Hepatic stellate cell (primary cell): ENCODE data around the gene SV2A.
"Not testable (repeated sequence)": the region's sequence is repeated elsewhere in the genome, so short reads cannot be mapped to it uniquely, and the experiment has no call there.

ENCODE experiments used
- DNase-seq: peaks from one replicate; pipeline ENCODE4 v3.0.0; 2011; ENCODE audit warnings: low spot score

The SV2A gene

DNA sequence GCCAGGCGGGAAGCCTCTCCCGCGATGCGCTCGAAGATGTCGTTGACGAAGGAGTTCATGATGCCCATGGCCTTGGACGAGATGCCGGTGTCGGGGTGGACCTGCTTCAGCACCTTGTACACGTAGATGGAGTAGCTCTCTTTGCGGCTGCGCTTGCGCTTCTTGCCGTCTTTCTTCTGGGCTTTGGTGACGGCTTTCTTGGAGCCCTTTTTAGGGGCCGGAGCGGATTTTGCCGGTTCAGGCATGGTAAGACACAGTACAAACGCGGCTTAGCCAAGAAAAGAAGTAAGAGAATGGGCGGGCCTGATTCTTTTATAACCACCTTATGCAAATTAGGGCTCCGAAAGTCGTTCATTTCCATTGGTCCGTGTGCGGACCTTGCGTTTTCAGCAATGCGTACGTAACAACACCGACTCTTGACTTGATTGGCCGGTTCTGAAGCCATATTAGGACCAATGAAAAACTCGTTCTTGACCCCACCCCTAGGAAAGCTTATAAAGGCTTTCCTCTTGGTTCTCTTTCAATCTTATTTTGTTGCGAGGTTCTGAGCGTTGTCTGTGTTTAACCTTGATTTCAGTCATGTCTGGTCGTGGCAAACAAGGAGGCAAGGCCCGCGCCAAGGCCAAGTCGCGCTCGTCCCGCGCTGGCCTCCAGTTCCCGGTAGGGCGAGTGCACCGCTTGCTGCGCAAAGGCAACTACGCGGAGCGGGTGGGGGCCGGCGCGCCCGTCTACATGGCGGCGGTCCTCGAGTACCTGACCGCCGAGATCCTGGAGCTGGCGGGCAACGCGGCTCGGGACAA is 31.0 kb downstream of the SV2A start:
- DNase-seq, result peak; percentile 95

DNA sequence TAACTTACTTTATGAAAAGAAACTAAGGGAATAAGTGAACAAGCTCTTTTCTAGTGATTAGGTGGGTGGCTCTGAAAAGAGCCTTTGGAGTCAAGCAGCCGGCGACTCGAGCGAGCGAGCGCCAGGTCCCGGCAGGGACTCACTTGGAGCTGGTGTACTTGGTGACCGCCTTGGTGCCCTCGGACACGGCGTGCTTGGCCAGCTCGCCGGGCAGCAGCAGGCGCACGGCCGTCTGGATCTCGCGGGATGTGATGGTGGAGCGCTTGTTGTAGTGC is 31.6 kb downstream of the SV2A start:
- DNase-seq, result not testable (repeated sequence)

DNA sequence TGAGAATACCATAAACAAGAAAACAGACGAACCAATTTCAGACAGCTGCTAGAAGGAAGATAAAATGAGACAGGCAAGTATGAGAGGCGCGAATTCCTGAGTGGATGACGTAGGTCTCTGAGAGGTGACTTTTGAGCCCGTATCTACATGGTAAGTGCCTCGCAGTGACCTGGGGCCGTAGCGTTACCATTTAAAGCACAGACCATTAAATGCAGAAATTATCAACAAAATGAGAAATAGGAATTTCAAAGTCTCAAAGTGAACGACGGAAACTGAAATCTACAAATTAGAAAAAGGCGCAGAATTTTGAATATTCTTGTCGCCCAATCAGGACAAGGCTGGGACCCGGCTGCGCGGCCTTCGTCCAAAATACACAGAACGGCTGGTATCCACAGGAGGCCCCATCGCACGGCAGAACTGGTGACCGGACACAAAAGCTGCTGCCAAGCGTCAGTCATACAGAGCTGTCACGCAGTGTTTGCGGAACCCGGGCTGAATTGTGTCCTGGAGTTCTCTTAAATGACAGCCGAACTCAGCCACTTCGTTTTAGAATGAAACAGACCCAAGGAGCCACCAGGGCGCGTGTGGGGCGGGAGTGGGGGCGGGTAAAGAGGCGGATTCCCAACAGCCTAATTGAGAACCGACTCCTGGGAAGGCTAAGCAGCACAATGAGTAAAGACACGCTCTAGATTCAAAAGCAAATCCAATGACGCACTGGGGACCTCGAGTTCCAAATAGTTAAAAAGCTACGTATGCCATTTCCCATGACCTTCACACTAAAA is 32.1 kb downstream of the SV2A start:
- peak; percentile 85 for DNase-seq

DNA sequence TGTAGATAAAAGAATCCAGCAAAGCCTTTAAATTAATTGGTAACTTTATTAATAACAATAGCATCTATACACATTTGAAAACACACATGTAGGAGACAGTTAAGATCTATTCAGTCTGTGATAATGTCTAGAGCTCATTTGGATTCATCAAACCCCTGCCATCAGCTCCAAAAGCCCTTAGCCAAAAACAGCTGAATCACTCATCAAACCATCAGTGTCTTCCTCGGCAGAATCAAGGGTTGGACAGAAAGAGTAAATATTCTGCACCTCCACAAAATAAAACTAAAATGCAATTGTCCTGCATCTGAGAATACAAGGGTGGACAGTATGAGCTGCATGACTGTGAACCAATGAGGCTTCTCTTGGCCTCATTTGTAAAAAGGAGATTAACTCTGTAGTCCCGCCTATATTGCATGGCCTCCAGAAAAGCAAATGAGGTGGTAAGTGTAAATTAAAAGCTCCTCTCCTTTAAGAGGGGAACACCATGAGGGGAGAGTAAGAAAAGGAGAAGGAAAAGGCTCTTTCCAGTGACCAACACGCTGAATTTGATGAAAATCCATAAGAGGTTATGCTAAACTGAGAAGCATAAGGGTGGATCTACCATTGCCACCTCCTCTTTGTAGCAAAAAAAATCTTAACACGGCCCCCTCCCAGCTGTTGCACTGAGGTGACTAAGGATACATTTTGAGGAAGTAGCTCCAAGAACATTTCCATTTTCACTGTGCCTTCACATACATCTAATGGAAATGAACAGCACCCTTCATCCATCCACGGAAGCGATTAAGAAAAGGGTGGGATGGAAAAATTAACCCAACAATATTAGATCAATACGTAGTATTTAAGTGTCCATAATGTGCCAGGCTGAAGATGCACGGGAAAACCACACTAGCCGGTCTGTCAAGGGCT is 33.0 kb downstream of the SV2A start:
- DNase-seq, result no peak

DNA sequence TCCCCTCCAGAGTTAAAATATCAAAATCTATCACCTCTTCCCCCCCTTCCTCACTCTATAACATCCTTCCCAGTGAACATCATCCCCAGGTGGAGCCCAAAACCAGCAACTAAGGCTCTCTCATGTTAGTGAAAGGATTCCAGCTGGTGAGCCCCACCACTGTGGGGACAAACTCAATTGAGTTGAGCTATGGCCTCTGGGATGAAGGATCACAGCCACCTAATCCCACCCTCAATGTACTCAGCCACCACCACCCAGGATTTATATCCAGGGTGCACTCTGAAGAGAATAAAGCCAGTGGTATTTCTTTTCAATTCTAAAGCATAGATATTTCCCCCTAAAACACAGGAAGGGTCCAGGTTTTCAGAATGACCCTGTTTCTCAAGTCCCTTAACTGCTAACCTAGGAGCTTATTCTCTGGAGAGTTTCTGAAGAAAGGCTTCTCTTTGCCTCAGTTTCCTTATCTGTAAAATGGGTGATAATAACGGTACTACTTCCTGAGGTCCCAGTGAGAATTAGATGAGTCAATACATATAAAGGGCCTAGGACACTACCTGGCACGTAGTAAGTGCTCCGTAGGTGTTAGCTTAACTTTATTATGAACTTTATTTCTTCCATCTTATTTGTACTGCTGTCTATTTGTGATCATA is 33.9 kb downstream of the SV2A start:
- DNase-seq, result no peak

DNA sequence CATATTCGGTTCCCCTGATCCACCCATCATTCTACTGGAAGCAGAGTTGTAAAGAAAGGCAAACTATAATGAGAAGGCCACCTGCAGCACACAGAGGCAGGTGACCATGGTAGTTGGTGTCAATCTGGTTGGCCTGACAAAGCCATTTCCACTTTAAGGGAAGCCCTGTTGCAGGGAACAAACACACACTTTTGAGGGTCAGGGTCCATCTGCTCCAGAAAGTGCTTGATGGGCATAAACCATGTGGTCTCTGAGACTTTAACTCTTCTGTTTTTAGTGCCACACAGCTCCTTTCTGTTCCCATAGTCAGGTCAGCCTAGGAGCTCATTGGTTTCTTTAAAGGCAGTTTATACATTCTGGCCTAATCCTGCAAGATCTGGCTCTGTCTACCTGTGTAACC is 35.8 kb downstream of the SV2A start:
- no peak for DNase-seq

DNA sequence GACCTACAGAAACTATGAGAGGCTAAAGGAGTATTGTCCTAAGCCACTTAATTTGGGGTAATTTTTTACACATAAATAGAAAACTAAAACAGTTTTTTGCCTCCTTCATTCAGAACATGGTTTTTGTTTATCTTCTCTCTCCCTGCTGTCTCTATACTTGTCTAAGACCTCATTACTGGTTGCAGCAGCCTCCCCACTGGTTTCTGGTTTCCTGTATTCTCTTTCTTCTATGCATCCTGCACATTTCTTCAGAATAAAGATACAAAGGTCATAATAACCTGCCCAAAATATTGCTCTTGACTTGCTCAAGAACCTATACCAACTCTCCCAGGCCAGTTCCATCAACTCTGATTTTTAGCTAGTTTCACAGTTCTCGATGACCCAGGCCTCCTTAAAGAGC is 38.1 kb downstream of the SV2A start:
- no peak for DNase-seq

DNA sequence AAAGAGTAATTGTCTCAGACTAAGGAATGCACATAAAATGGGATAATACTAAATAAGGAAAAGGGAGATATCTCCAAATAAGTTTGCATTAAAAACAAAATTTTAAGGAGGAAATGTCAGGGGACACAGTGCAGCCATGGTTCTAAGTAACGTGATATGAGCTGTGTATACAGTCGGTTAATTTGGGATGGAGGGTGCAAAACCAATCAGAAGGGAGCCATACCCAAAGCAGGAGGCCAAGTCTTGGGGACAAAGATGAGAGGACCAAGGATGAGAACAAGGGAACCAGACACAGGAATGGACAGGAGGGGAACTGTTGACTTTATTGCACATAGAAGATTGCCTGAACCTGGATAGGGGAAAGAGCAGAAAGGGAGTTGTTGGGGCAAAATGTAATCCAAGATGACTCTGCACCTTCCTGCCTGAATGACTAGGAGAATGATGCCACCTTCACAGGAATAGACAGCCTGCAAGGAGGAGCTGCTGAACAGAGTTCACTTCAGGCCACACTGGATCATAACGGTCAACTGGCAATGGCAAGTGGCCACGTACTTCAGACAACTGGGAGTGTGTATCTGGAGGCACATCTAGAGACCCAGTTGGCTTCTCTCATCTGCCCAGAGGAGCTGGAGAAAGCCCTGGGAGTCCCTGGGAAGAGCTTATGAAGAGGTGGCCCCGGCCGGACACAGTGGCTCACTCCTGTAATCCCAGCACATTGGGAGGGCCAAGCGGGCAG is 40.3 kb downstream of the SV2A start:
- DNase-seq, result no peak

DNA sequence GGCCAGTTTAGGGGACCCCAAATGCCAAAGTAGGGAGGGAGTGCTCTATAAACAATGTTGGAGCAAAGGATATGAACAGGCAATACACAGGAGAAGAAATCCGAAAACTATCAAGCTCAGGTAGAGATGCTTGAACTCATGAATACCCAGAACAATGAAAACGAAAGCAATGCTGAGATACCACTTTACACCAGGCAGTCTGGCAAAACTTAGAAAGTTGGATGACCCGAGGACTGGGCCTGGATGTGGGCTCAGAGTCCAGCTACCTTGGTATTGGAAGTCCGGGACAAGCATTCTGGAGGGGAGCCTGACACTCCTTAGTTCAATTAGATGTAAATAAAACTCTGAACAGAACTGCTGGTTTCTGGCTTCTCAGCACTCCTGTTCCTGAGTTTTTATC is 44.6 kb downstream of the SV2A start:
- DNase-seq, result not testable (repeated sequence)

DNA sequence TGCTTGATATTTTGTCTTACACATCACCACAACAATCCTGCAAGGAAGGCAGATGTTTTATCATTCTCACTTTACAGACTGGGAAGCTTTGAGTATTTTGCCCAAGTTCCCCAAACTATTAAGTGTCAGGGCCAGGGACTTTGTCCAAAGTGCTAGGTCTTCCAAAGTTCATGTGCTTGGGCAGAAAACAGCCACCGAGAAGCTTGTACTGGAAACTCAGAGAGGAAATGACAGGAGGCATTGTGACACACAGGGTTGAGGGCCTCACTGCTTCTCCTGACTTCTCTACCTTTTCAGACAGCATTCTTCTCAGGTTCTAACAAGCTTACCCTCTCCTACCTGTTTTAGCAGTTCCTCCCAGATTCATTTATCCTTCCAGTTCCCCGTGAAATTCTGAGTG is 50.8 kb downstream of the SV2A start:
- DNase-seq, result not testable (repeated sequence)

DNA sequence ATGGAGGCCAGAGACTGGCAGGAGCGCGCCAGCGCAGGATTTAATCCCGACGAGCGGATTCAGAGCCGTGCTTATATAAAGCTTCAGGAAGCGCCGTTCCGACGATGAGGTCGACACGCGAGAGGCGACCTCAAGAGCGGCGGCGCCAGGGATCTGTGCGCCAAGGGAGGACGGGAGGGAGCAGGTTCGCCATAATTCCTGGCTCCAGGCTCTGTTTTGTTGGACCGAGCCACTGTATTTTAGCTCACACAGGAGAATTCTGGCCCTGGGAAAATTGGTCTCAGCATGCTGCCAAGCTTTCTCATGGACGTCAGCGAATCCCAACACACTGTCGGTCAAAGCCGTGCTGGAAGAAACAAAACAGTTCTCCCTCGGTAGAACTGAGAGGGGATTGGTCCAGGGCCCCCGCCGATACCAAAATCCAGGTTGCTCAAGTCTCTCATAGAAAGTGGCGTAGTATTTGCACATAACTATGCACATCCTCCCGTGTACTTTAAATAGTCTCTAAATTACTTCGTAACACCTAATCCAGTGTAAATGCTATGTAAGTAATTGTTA is 56.1 kb downstream of the SV2A start:
- DNase-seq, result not testable (repeated sequence)

DNA sequence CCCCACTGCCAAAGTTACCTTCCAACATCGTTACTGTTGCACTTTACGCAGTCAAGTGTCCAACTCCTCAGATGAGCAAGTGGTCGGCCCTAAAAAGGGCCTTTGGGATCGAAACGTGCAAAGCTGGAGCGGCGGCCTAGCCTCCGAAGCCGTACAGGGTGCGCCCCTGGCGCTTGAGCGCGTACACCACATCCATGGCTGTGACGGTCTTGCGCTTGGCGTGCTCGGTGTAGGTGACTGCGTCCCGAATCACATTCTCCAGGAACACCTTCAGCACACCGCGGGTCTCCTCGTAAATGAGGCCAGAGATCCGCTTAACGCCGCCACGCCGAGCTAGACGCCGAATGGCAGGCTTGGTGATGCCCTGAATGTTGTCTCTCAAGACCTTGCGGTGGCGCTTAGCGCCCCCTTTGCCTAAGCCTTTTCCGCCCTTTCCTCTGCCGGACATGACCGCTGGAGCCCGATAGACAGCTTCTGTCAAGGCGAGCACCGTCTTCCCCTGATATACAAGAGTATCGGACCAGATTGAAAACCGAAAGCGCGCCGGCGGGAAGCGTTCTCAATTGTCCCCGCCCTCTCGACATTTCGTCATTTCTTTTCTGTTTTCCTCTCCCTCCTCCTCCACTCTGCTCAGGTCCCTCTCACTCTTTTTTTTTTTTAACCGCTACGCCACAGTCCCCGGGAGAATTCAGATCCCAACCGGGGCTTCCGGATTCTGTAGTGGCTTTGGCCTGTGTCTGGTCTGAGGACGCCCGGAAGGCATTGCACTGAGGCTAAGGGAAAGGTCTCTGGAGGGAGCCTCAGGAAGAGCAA is 56.8 kb downstream of the SV2A start:
- DNase-seq, result not testable (repeated sequence)

DNA sequence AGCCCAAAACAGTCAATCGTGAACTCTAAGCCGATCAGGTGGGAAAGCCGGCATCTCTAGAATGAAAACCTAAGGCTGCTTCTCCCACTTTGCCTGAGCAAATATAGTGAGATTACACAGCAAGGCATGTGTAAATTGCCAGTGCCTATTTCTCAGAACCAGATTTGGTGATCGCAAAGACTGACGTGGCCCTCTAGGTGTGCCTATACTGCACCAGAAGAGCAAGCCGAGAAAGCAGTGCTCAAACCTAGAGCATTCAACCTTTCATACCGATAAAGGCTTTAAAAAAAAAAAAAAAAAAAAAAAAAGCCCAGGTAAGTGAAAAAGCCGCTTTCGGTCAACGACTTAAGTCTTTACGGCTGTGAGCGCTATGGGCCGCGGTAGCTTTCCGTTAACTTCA is 57.4 kb downstream of the SV2A start:
- not testable (repeated sequence) for DNase-seq
